ENCODE results near the gene ACVR1B.

- no peak for TF ChIP-seq CTCF (IDR thresholded peaks at IDR 0.05)
- no peak for TF ChIP-seq EP300 (IDR thresholded peaks at IDR 0.05)
- TF ChIP-seq POLR2A (IDR thresholded peaks at IDR 0.05), result no peak
Measured at GRCh38 chr12:52015532-52016041, 64.1 kb downstream of the ACVR1B start.
